AG08395 (cell line): Measurements from ENCODE around the gene GABBR1.
"Not testable (repeated sequence)": the region's sequence is repeated elsewhere in the genome, so short reads cannot be mapped to it uniquely, and the experiment has no call there.

Source experiments
- DNase-seq: peaks from one replicate; pipeline ENCODE4 v3.0.0; 2012; ENCODE audit warnings: mixed read lengths, low spot score

Gene GABBR1

GRCh38 chr6:29632789-29633533, at the start of gene GABBR1:
Gene GABBR1, minus strand, starts transcription at chr6:29633183. Its CDS starts 798 bp downstream, at chr6:29632385.
- DNase-seq, result peak; percentile 99

- no peak for DNase-seq
These were observed 48.8 kb upstream of the GABBR1 start for GRCh38 chr6:29681811-29682210.

- no peak for DNase-seq
These were observed 47.9 kb upstream of the GABBR1 start, which contains the start of gene ZFP57 for GRCh38 chr6:29680904-29681303. Gene ZFP57, minus strand, starts transcription at chr6:29681152. Its CDS starts 4,149 bp downstream, at chr6:29677003.

- DNase-seq, result no peak
These were observed 47.4 kb upstream of the GABBR1 start for GRCh38 chr6:29680416-29680815.

GRCh38 chr6:29679962-29680361, 47.0 kb upstream of the GABBR1 start:
- DNase-seq, result no peak

- no peak for DNase-seq
These were observed 45.1 kb upstream of the GABBR1 start for GRCh38 chr6:29678114-29678513.

GRCh38 chr6:29676981-29677601, 44.1 kb upstream of the GABBR1 start:
- DNase-seq, result no peak

GRCh38 chr6:29675561-29675960, 42.6 kb upstream of the GABBR1 start:
- no peak for DNase-seq

- DNase-seq, result no peak
These were observed 41.0 kb upstream of the GABBR1 start for GRCh38 chr6:29674008-29674407.

- DNase-seq, result no peak
These were observed 40.2 kb upstream of the GABBR1 start for GRCh38 chr6:29673161-29673560.

GRCh38 chr6:29672116-29672515, 39.1 kb upstream of the GABBR1 start:
- not testable (repeated sequence) for DNase-seq

- DNase-seq, result no peak
These were observed 38.0 kb upstream of the GABBR1 start for GRCh38 chr6:29671026-29671425.

GRCh38 chr6:29667158-29667557, 34.2 kb upstream of the GABBR1 start:
- DNase-seq, result no peak

- no peak for DNase-seq
These were observed 33.8 kb upstream of the GABBR1 start for GRCh38 chr6:29666826-29667130.

- no peak for DNase-seq
These were observed 33.2 kb upstream of the GABBR1 start for GRCh38 chr6:29665942-29666825.

- DNase-seq, result no peak
These were observed 30.5 kb upstream of the GABBR1 start for GRCh38 chr6:29663300-29664042.

GRCh38 chr6:29661502-29662141, 28.6 kb upstream of the GABBR1 start:
- not testable (repeated sequence) for DNase-seq

- DNase-seq, result no peak
These were observed 28.1 kb upstream of the GABBR1 start for GRCh38 chr6:29661071-29661470.

- DNase-seq, result no peak
These were observed 23.8 kb upstream of the GABBR1 start, which contains the start of gene MOG for GRCh38 chr6:29656798-29657197. Gene MOG, plus strand, starts transcription at chr6:29657092. Its CDS starts 118 bp downstream, at chr6:29657210.

GRCh38 chr6:29656157-29656556, 23.2 kb upstream of the GABBR1 start:
- DNase-seq, result no peak

- no peak for DNase-seq
These were observed 22.7 kb upstream of the GABBR1 start for GRCh38 chr6:29655658-29656057.
